LNCaP clone FGC (cell line): ENCODE results near the gene FGF14.

Experiments
- DNase-seq: peaks from one replicate; pipeline ENCODE4 v3.0.0-alpha.2; 2011; ENCODE audit warnings: low read depth
- H3K4me3 ChIP-seq: 2 replicates; pipeline ENCODE4 v1.5.1; 2011; ENCODE audit warnings: mild to moderate bottlenecking, low read depth, low read length, control low read depth
- CTCF ChIP-seq: IDR thresholded peaks from 2 replicates; pipeline ENCODE4 v1.5.1; 2012; ENCODE audit warnings: mild to moderate bottlenecking; ENCODE audit not compliant: control insufficient read depth, insufficient read depth; ENCODE audit errors: extremely low read depth

Gene FGF14

GRCh38 chr13:102401265-102401664 is 583 bp downstream of the FGF14 start:
- DNase-seq, result no peak
- no peak overlapping the region for H3K4me3 ChIP-seq
- TF ChIP-seq CTCF, result no peak

GRCh38 chr13:102400675-102401145 is 1.1 kb downstream of the FGF14 start:
- TF ChIP-seq CTCF, result no peak
- no peak overlapping the region for H3K4me3 ChIP-seq
- no peak for DNase-seq

DNA sequence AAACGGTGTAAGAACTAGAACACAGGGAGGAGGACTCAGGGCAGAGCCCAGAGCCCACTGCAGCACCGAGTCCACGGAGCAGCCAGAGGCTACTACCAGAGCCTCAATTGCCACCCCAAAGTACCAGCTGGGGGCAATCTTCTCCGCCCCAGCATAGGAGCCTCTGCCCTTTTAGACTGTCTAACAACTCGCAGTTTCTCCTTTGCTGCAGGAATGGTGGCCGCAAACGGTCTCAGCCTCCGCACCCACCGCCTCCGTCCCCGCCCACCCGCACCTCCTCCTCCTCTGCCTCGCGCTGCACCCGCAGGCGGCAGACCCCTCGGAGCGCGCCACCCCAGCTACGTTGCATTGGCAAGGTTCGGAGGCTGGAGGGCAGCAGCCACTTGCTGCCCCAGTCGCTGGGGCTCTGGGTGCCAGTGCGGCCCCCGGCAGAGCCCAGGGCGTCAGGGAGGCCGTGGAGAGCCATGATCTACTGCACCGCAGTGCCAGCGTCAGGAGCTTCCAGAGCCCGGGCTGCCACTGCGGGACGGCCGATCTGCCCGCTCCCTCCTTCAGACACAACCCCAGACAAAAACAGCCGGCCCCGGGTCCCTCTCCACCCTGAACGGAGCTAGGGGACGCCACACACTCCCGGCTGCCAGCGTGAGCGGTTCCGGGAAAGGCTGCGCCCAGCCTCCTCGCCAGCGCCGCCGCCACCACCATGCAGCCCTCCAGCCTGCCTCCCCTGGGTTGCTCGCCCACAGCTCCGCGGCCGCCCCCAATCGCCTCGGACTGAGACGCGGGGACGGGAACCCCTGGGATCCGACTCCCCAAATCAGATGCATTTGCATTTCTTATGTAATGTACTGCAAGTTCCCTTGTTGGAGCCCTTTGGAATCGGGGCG is 1.8 kb downstream of the FGF14 start:
- no peak for DNase-seq
- H3K4me3 ChIP-seq, result no peak overlapping the region
- TF ChIP-seq CTCF, result no peak

DNA sequence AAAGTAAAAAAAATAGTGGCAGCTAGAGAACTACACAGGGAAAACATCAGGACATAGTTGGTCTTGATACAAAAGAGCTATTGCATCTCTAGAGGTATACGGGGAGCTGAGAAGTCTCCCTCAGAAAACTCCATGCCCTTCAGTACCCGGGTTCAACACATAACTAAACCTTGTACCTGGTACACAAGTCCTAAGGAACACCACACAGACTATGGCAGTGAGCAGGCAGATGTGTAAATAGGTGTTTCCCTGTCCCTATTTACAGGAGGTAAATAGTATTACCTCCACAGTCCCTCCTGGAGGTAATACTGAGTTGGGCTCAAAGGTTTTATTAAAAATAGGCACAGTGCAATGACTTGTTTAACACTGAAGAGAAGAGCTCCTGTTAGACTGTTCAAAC is 5.9 kb downstream of the FGF14 start:
- H3K4me3 ChIP-seq, result no peak overlapping the region
- no peak for DNase-seq
- no peak for TF ChIP-seq CTCF

DNA sequence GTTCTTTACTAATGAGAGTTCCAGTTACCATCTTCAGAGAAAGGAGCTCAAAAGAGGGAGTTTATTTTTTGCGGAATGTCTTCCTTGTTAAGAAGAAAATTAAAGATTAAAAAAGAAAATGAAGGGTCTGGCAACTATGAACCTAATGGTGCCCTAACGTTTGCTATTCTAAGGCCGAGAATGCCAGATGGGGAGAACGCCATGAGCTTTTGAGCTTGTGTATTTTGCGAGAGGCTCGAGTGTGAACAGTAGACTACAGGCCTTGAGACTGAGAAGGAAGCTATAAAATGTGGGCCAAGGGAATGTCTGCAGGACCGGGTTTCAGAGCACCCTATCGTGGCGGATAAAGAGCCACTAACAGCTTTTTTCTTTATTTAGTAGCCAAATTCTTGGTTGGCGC is 6.7 kb downstream of the FGF14 start:
- DNase-seq, result no peak

GRCh38 chr13:102394158-102395053 is 7.4 kb downstream of the FGF14 start:
- no peak for DNase-seq
- no peak overlapping the region for H3K4me3 ChIP-seq
- no peak for TF ChIP-seq CTCF

More for the DNA sequence above, 6.7 kb downstream of the FGF14 start:
- no peak overlapping the region for H3K4me3 ChIP-seq
- TF ChIP-seq CTCF, result no peak
